ENCODE results near the gene SEZ6L.

Gene SEZ6L

DNA sequence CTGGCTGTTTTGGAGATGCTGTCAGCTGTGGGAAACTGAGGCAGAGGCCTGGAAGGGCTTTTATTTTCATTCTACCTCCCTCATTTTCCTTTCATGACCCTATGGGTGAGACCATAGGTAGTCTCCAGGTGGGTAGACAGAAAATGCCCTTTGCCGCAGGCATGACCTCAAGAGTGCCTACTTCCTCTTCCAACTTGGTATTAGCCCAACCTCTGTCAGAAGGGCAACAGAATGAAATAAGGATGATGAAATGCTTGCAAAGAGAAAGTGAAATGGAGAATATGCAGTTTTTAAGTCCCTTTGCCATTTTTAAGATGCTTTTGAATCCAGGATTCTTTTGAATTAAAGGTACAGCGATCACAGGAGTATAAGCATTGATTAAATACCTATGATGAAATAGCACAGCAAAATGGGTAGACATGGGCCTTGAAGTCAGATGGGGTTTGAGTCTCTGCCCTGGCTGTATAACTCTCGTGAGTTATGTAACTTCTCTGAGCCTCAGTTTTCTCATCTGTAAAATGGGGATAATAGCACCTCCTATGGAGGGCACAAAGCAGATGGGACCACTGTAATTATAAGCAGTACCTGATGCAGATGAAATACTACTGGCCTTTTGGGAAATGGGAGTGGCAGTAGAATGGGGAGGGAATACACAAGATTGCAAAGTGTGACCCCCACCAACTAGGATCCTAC is 263.5 kb downstream of the SEZ6L start:
- DNase-seq = no peak

All from SW 1271 (cell line).